ENCODE measurements around the gene LUZP2. TPM values are rescaled to one million over a fixed set of nuclear protein-coding genes. Genes with fewer than 3 reads are reported as not detected.

LUZP2 gene
- total RNA-seq, 2 donors from 2014 or later, result 2.0 to 2.4 TPM

- no peaks in the 10 kb centered on the region for H3K9me3 ChIP-seq (ENCODE audit: control insufficient read depth, low read length)
- Mint-ChIP-seq H3K27ac (no peak overlapping the region), H3K4me3 (no peak overlapping the region), H3K36me3 (ENCODE audit: low read depth) (no peaks in the 10 kb centered on the region), H3K27me3 (ENCODE audit: insufficient read depth) (no peaks in the 10 kb centered on the region), H3K4me1 (peaks cover 2% of the 10 kb centered on the region), H3K9me3 (no peaks in the 10 kb centered on the region)
- no peak overlapping the region for H3K4me3 ChIP-seq (ENCODE audit: low read length)
- H3K9ac ChIP-seq (ENCODE audit: extremely low read depth, low read length, poor library complexity, severe bottlenecking), result no peak overlapping the region
- no peaks in the 10 kb centered on the region for H3K36me3 ChIP-seq (ENCODE audit: control insufficient read depth, insufficient read depth, low read length)
- WGBS, 2 experiments (ENCODE audit: insufficient coverage in 1 of 2, insufficient read length in 1 of 2), result 86% methylated on average over 1 of the region's 2 CpGs; no CpG with 5 or more reads in 1 of the 2 experiments
- no peaks in the 10 kb centered on the region for H3K27me3 ChIP-seq (ENCODE audit: control insufficient read depth, insufficient read depth, low read length, poor library complexity, severe bottlenecking)
- DNase-seq, result no peak
- no peak overlapping the region for H3K27ac ChIP-seq (ENCODE audit: low read depth, low read length)
- TF ChIP-seq CTCF (conservative IDR thresholded peaks at IDR 0.05), result no peak
- H3K4me1 ChIP-seq (ENCODE audit: control insufficient read depth, insufficient read depth, low read length), result no peaks in the 10 kb centered on the region
Observed at GRCh38 chr11:24651873-24652272, 155.0 kb downstream of the LUZP2 start.

GRCh38 chr11:24653901-24654300 lies 157.0 kb downstream of the LUZP2 start:
- Histone ChIP-seq H3K4me1 (ENCODE audit: control insufficient read depth, insufficient read depth, low read length) (no peaks in the 10 kb centered on the region), H3K9ac (ENCODE audit: extremely low read depth, low read length, poor library complexity, severe bottlenecking) (no peak overlapping the region), H3K27me3 (ENCODE audit: control insufficient read depth, insufficient read depth, low read length, poor library complexity, severe bottlenecking) (no peaks in the 10 kb centered on the region), H3K27ac (ENCODE audit: low read depth, low read length) (no peak overlapping the region), H3K9me3 (ENCODE audit: control insufficient read depth, low read length) (no peaks in the 10 kb centered on the region), H3K36me3 (ENCODE audit: control insufficient read depth, insufficient read depth, low read length) (no peaks in the 10 kb centered on the region), H3K4me3 (ENCODE audit: low read length) (no peak overlapping the region)
- Mint-ChIP-seq H3K4me1 (peaks cover 2% of the 10 kb centered on the region), H3K36me3 (ENCODE audit: low read depth) (no peaks in the 10 kb centered on the region), H3K9me3 (peaks cover 3% of the 10 kb centered on the region), H3K27ac (no peak overlapping the region), H3K4me3 (no peak overlapping the region), H3K27me3 (ENCODE audit: insufficient read depth) (no peaks in the 10 kb centered on the region)
- no peak for DNase-seq
- no peak for TF ChIP-seq CTCF (conservative IDR thresholded peaks at IDR 0.05)
- 96% methylated on average over 4 of the region's 4 CpGs; no CpG with 5 or more reads in 1 of the 2 experiments for WGBS, 2 experiments (ENCODE audit: insufficient coverage in 1 of 2, insufficient read length in 1 of 2)

GRCh38 chr11:24661331-24661730 lies 164.5 kb downstream of the LUZP2 start:
- Histone ChIP-seq H3K9ac (ENCODE audit: extremely low read depth, low read length, poor library complexity, severe bottlenecking) (no peak overlapping the region), H3K9me3 (ENCODE audit: control insufficient read depth, low read length) (peaks cover 4% of the 10 kb centered on the region), H3K4me1 (ENCODE audit: control insufficient read depth, insufficient read depth, low read length) (no peaks in the 10 kb centered on the region), H3K4me3 (ENCODE audit: low read length) (no peak overlapping the region), H3K36me3 (ENCODE audit: control insufficient read depth, insufficient read depth, low read length) (no peaks in the 10 kb centered on the region), H3K27me3 (ENCODE audit: control insufficient read depth, insufficient read depth, low read length, poor library complexity, severe bottlenecking) (no peaks in the 10 kb centered on the region), H3K27ac (ENCODE audit: low read depth, low read length) (no peak overlapping the region)
- no peak overlapping the region for H3K4me3 Mint-ChIP-seq
- 100% methylated on average over 1 of the region's 1 CpG; no CpG with 5 or more reads in 1 of the 2 experiments for WGBS, 2 experiments (ENCODE audit: insufficient coverage in 1 of 2, insufficient read length in 1 of 2)
- TF ChIP-seq CTCF (conservative IDR thresholded peaks at IDR 0.05), result no peak
- no peaks in the 10 kb centered on the region for H3K27me3 Mint-ChIP-seq (ENCODE audit: insufficient read depth)
- H3K4me1 Mint-ChIP-seq, result peaks cover 8% of the 10 kb centered on the region
- DNase-seq, result no peak
- no peak overlapping the region for H3K27ac Mint-ChIP-seq
- peaks cover 4% of the 10 kb centered on the region for H3K36me3 Mint-ChIP-seq (ENCODE audit: low read depth)
- H3K9me3 Mint-ChIP-seq, result peaks cover 31% of the 10 kb centered on the region

Data from endodermal cell (in vitro differentiated cells).